GM19468 (cell line): Measurements from ENCODE around the gene SYT5.
"Not testable (repeated sequence)": the region's sequence is repeated elsewhere in the genome, so short reads cannot be mapped to it uniquely, and the experiment has no call there.

Experiments used
- ATAC-seq: cut with Tn5 transposase; IDR thresholded peaks from one replicate; pipeline ENCODE4 v1.9.1; 2021; ENCODE audit warnings: mild to moderate bottlenecking, moderate library complexity, moderate number of reproducible peaks; ENCODE audit not compliant: unreplicated experiment; ENCODE audit errors: extremely low read depth

The SYT5 gene

GRCh38 chr19:55172741-55173140, 7.3 kb downstream of the SYT5 start:
- ATAC-seq = no peak

- not testable (repeated sequence) for ATAC-seq
Measured at GRCh38 chr19:55172318-55172717, 7.8 kb downstream of the SYT5 start.

- ATAC-seq = no peak
Measured at GRCh38 chr19:55171440-55171839, 8.6 kb downstream of the SYT5 start.

- ATAC-seq = no peak
Measured at GRCh38 chr19:55169136-55169535, 11.0 kb downstream of the SYT5 start.

- ATAC-seq = no peak
Measured at GRCh38 chr19:55166530-55167268, 13.4 kb downstream of the SYT5 start, which contains the start of gene DNAAF3. TSS of gene DNAAF3 (minus strand) at chr19:55166613. CDS start at chr19:55166413, 200 bp downstream.

GRCh38 chr19:55165952-55166529, 14.0 kb downstream of the SYT5 start:
- ATAC-seq = no peak

GRCh38 chr19:55161571-55162322, 18.3 kb downstream of the SYT5 start:
- ATAC-seq = no peak

- no peak for ATAC-seq
Measured at GRCh38 chr19:55160986-55161365, 19.1 kb downstream of the SYT5 start.

GRCh38 chr19:55160128-55160985, 19.7 kb downstream of the SYT5 start:
- ATAC-seq = no peak

- no peak for ATAC-seq
Measured at GRCh38 chr19:55158848-55159749, 21.0 kb downstream of the SYT5 start.

GRCh38 chr19:55158423-55158822, 21.7 kb downstream of the SYT5 start:
- no peak for ATAC-seq

GRCh38 chr19:55157064-55157908, 22.8 kb downstream of the SYT5 start, which contains the start of gene TNNI3:
TSS of gene TNNI3 (minus strand) at chr19:55157732. CDS start at chr19:55157589, 143 bp downstream.
- no peak for ATAC-seq

- ATAC-seq = no peak
Measured at GRCh38 chr19:55156202-55157063, 23.7 kb downstream of the SYT5 start.

- not testable (repeated sequence) for ATAC-seq
Measured at GRCh38 chr19:55155784-55156183, 24.3 kb downstream of the SYT5 start.

GRCh38 chr19:55153652-55154264, 26.3 kb downstream of the SYT5 start:
- ATAC-seq = no peak

- ATAC-seq = no peak
Measured at GRCh38 chr19:55152017-55152416, 28.1 kb downstream of the SYT5 start.
